ENCODE results near the gene FAAP20.

Gene FAAP20

GRCh38 chr1:2194319-2194897 lies at the start of gene FAAP20:
FAAP20 (minus strand) TSS chr1:2194772; CDS start chr1:2194749, 23 bp downstream.
- DNase-seq, result peak in 1 of 2 experiments; percentile 30

GRCh38 chr1:2242814-2243725 lies 48.5 kb upstream of the FAAP20 start:
- no peak for DNase-seq

GRCh38 chr1:2241820-2242219 lies 47.2 kb upstream of the FAAP20 start:
- DNase-seq, result no peak

GRCh38 chr1:2240270-2241156 lies 45.9 kb upstream of the FAAP20 start:
- DNase-seq, result peak in 1 of 2 experiments; percentile 21

- DNase-seq, result no peak
Observed at GRCh38 chr1:2239384-2239985, 44.9 kb upstream of the FAAP20 start.

GRCh38 chr1:2239013-2239370 lies 44.4 kb upstream of the FAAP20 start:
- DNase-seq, result no peak

- DNase-seq, result no peak
Observed at GRCh38 chr1:2238361-2239012, 43.9 kb upstream of the FAAP20 start.

GRCh38 chr1:2237773-2238172 lies 43.2 kb upstream of the FAAP20 start:
- DNase-seq, result no peak

GRCh38 chr1:2236695-2237677 lies 42.4 kb upstream of the FAAP20 start:
- peak in 1 of 2 experiments; percentile 31 for DNase-seq

- no peak for DNase-seq
Observed at GRCh38 chr1:2235300-2235998, 40.9 kb upstream of the FAAP20 start.

- DNase-seq, result no peak
Observed at GRCh38 chr1:2234762-2235113, 40.2 kb upstream of the FAAP20 start.

GRCh38 chr1:2233997-2234761 lies 39.6 kb upstream of the FAAP20 start:
- DNase-seq, result peak; percentile 56 to 58

- no peak for DNase-seq
Observed at GRCh38 chr1:2233468-2233867, 38.9 kb upstream of the FAAP20 start.

- DNase-seq, result no peak
Observed at GRCh38 chr1:2232916-2233438, 38.4 kb upstream of the FAAP20 start.

GRCh38 chr1:2232255-2232915 lies 37.8 kb upstream of the FAAP20 start:
- no peak for DNase-seq

GRCh38 chr1:2231532-2232254 lies 37.1 kb upstream of the FAAP20 start:
- peak; percentile 60 to 68 for DNase-seq

GRCh38 chr1:2230781-2231531 lies 36.4 kb upstream of the FAAP20 start:
- peak in 1 of 2 experiments; percentile 20 for DNase-seq
